Motor neuron (in vitro differentiated cells): ENCODE results near the gene PPP1R9B. TPM values are rescaled to one million over a fixed set of nuclear protein-coding genes. Genes with fewer than 3 reads are reported as not detected.

Experiments
- ATAC-seq, 8 experiments: fragments of 200-7000 bp; cut with Tn5 transposase; replicated peaks in 6 of 8; 2 replicates each; pipeline ENCODE4 v1.8.0; 2021; ENCODE audit warnings: mild to moderate bottlenecking in 8 of 8, moderate library complexity in 8 of 8
- H3K27ac ChIP-seq, 2 donors: fragments of 250-450 bp; sonication (Bioruptor Pico); 2 replicates each; pipeline ENCODE4 v1.9.0; 2021; ENCODE audit warnings: antibody characterized with exemption in 2 of 2, mild to moderate bottlenecking in 2 of 2, moderate library complexity in 1 of 2
- H3K4me1 ChIP-seq, 2 donors: fragments of 250-450 bp; sonication (Bioruptor Pico); replicated peaks in 1 of 2; 2 replicates each; pipeline ENCODE4 v1.6.1; 2021; ENCODE audit warnings: antibody characterized with exemption in 2 of 2, mild to moderate bottlenecking in 2 of 2, moderate library complexity in 1 of 2
- H3K4me3 ChIP-seq, 5 donors: fragments of 250-450 bp; sonication (Bioruptor Pico); 2 replicates each; pipeline ENCODE4 v1.9.0; 2021; ENCODE audit warnings: antibody characterized with exemption in 5 of 5, mild to moderate bottlenecking in 5 of 5, moderate library complexity in 4 of 5
- WGBS, 10 experiments: fragments of 450-650 bp; shearing (Covaris generic); methylation state at CpG; one replicate each; pipeline ENCODE4 v1.0.0; 2022; 5-methylcytosine and 5-hydroxymethylcytosine counted together
- in situ Hi-C, 9 experiments: fragments of 400-800 bp; cut with MboI; loops; one replicate each; pipeline ENCODE4 v1.15.0; 2021; ENCODE audit warnings: low sequenced_read_pairs in 9 of 9, low pct_unique_long_range_greater_than_20kb in 2 of 9; ENCODE audit not compliant: unreplicated experiment in 9 of 9
- total RNA-seq, 8 experiments: library from RNA; unstranded; fragments of 300-600 nt; gene quantifications; 2 replicates each; pipeline versions ENCODE4 v1.2.3 to v1.2.4, GENCODE V29; 2022

PPP1R9B gene
- total RNA-seq, 8 experiments from 2014 or later: 19.7 to 43.3 (median 29.6) TPM

GRCh38 chr17:50105811-50106210, 44.7 kb downstream of the PPP1R9B start:
- H3K27ac ChIP-seq: no peak overlapping the region
- H3K4me3 ChIP-seq: no peak overlapping the region
- no peak for ATAC-seq
- peaks cover 15 to 24% of the 10 kb centered on the region in 2 donors for H3K4me1 ChIP-seq
- WGBS, 10 experiments: 85 to 98% (median 92%) methylated on average over 3 to 9 of the region's 21 CpGs; no CpG with 5 or more reads in 6 of the 10 experiments
- in situ Hi-C loops: no loop called here

GRCh38 chr17:50103941-50104340, 46.5 kb downstream of the PPP1R9B start:
- in situ Hi-C loops: no loop called here
- Histone ChIP-seq H3K4me1 (peaks cover 20 to 27% of the 10 kb centered on the region in 2 donors), H3K27ac (no peak overlapping the region), H3K4me3 (no peak overlapping the region)
- ATAC-seq: no peak
- WGBS, 10 experiments: 20 to 79% (median 68%) methylated on average over 1 to 2 of the region's 5 CpGs; no CpG with 5 or more reads in 6 of the 10 experiments

DNA sequence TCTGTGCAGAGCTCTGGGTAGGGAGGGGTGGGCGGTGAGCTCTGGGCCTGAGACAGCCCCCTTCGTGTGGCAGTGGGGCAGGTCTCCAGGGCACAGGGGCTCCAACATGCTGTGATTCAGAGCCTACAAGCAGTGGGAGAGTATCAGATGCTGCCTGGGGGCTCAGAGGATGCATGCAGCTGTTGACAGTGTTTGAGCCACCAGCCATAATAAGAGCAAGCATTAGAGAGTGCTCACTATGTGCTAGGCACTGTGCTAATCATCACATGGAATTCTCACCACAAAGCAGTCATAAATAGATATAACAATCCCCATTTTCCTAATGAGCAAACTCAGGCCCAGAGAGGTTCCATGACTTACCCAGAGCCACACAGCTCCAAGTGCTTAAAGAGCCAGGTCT, 47.2 kb downstream of the PPP1R9B start:
- H3K27ac ChIP-seq: no peak overlapping the region
- peaks cover 20 to 27% of the 10 kb centered on the region in 2 donors for H3K4me1 ChIP-seq
- WGBS, 10 experiments: 40% methylated on average over 1 of the region's 2 CpGs; no CpG with 5 or more reads in 9 of the 10 experiments
- H3K4me3 ChIP-seq: no peak overlapping the region
- in situ Hi-C loops: no loop called here
- ATAC-seq: no peak

DNA sequence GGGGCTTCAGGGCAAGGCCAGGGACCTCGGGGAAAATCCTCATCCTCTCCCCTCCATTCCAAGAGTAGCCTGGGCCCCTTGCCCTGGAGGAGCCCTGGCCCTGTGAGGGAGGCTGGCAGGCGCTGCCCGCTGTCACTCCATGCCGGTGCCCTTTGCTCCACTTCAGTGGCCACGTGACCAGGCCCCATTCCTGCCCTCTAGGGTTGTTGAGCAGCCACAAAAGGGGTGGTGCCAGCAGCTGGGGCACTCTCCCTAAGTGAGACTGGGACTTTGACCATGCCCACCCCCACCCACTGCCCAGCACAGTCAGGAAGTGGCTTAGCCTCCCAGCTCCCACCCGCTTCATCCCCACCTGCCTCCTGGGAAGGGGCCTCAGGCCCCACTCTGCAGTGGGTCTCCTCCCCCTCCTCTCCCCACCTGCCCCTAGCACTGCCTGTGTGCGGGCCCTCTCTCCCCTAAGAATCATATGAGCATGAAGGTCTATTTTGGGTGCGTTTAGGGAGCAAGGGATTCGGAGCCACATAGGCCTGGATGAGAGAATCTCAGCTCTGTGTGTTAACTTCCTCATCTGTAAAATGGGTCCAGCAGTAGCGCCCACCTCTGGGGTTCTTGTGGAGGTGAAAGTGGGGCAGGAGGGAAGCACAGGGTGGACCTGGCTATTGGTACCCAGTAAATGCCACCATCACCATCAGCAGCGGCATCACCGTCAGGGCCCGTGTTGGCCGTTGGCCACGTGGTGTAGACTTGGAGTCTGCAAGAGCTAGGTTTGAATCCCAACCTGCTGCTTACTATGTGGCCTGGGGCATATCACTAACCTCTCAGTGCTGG, 48.1 kb downstream of the PPP1R9B start:
- 13 to 100% (median 80%) methylated on average over 1 to 5 of the region's 15 CpGs; no CpG with 5 or more reads in 5 of the 10 experiments for WGBS, 10 experiments
- no peak overlapping the region for H3K4me3 ChIP-seq
- in situ Hi-C loops: no loop called here
- peaks cover 20 to 27% of the 10 kb centered on the region in 2 donors for H3K4me1 ChIP-seq
- H3K27ac ChIP-seq: peak overlapping the region; percentile 57 to 71
- ATAC-seq: peak in 5 of 8 experiments; percentile 12 to 33 (median 21)

DNA sequence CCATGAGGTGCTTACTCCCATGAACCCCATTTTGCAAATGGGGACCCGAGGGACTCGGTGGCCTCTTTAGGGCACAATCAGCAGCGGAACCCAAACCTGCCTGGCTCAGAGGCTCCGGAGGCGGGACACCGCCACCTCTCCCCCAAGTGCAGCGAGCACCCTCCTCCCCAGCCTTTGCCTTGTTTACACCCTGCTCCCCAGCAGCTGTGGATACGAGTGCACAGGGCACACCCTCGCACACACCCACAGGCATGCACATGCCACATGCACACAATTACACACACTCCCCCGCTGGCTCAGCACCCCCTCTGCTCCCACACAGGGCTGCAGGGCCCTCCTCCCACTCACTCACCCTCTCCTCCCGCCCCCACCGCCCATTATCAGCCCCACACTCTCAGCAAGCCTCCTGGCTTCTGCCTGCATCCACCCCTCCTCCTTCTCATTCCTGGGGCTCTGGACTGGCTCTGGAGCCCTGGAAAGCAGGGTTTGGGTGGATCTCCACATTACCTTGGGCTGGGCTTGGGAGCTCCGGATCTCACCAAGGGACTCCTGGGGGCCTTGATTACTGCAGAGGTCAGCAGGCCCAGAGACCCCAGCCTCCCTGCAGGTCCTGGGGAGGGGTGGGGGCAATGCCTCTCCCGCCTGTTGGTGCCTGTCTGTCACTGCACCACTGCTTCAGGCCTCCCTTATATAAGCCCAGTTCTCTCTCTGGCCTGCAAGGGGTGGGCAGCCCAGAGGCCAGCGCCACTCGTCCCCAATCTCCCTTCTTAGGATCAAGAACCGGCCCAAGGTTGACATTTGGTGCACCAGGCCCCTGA, 48.9 kb downstream of the PPP1R9B start:
- Histone ChIP-seq H3K27ac (peak overlapping the region; percentile 57 to 71), H3K4me3 (peak overlapping the region in 1 of 5 donors; percentile 6), H3K4me1 (peaks cover 20 to 27% of the 10 kb centered on the region in 2 donors)
- 0% methylated on average over 1 of the region's 17 CpGs; no CpG with 5 or more reads in 9 of the 10 experiments for WGBS, 10 experiments
- ATAC-seq: peak; percentile 81 to 97 (median 92)
- in situ Hi-C loops: no loop called here

- Histone ChIP-seq H3K4me3 (peak overlapping the region in 1 of 5 donors; percentile 6), H3K4me1 (peaks cover 23 to 32% of the 10 kb centered on the region in 2 donors), H3K27ac (peak overlapping the region; percentile 57 to 71)
- ATAC-seq: peak; percentile 53 to 73 (median 62)
- in situ Hi-C loops: no loop called here
- 0 to 54% (median 27%) methylated on average over 1 to 12 of the region's 15 CpGs; no CpG with 5 or more reads in 3 of the 10 experiments for WGBS, 10 experiments
These were observed 49.5 kb downstream of the PPP1R9B start for GRCh38 chr17:50100921-50101345.

DNA sequence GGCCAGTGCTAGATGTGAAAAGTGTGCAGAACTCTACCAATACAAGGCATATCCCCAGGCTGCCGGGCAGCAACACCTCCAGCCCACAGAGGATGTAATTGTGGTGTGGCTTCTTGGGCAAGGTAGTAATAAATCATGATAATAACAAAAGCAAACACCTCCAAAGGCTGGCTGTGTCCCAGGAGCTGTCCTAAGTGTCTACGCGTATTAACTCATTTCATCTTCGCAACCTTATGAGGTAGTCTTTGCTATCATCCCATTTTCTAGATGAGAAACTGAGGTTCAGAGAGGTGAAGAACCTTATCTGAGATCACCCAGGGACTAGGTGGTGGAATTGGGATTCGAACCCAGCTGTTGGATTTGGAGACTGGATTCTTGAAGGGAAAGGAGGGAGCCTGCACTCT, 50.0 kb downstream of the PPP1R9B start:
- 10 to 100% (median 70%) methylated on average over 1 to 5 of the region's 5 CpGs; no CpG with 5 or more reads in 3 of the 10 experiments for WGBS, 10 experiments
- Histone ChIP-seq H3K27ac (peak overlapping the region in 1 of 2 donors; percentile 71), H3K4me1 (peaks cover 26 to 36% of the 10 kb centered on the region in 2 donors), H3K4me3 (no peak overlapping the region)
- in situ Hi-C loops: no loop called here
- no peak for ATAC-seq

GRCh38 chr17:50099003-50099402, 51.5 kb downstream of the PPP1R9B start:
- 33 to 74% (median 60%) methylated on average over 1 to 5 of the region's 5 CpGs; no CpG with 5 or more reads in 5 of the 10 experiments for WGBS, 10 experiments
- ATAC-seq: no peak
- no peak overlapping the region for H3K27ac ChIP-seq
- no peak overlapping the region for H3K4me3 ChIP-seq
- in situ Hi-C loops: no loop called here
- peaks cover 31 to 39% of the 10 kb centered on the region in 2 donors for H3K4me1 ChIP-seq

DNA sequence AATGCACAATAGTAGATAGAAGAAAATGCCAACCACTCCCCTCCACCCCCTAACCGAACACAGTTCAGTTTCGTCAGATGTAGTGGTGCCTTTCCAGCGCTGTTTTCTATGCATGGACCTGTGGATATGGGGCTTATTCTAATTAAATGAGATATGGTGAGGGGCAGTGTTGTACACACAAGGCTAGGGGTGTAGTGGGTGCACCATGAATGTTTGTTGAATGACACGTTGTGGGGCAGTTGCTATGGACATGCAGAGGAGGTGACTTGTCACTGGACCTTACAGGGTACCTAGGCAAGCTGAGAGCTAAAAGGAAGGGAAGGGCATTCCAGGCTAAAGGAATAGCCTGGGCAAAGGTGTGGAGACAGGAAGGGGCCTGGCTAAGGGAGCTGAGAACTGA, 51.9 kb downstream of the PPP1R9B start:
- Histone ChIP-seq H3K4me3 (no peak overlapping the region), H3K27ac (no peak overlapping the region), H3K4me1 (peaks cover 32 to 41% of the 10 kb centered on the region in 2 donors)
- no peak for ATAC-seq
- 40 to 100% (median 57%) methylated on average over 1 to 4 of the region's 4 CpGs; no CpG with 5 or more reads in 1 of the 10 experiments for WGBS, 10 experiments
- in situ Hi-C loops: no loop called here

DNA sequence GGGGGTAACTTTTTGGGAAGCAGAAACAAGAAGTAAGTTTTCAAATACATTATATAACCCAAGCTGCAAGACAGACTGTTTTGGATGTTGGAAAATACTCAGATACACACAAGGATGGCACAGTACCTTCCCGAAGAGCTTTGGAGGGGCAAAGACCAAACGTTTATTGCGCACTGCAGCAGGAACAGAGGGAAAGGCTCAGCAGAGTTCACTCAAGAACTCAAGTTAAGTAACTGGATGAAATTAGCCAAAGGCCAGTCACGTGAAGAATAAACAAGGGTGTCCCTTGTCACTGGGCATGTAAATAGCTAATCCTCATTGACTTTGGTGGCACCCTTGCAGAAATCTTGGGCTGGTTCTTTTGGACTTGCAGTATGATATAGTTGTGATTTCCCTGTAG, 52.6 kb downstream of the PPP1R9B start:
- WGBS, 10 experiments: 40 to 100% (median 73%) methylated on average over 1 to 4 of the region's 4 CpGs; no CpG with 5 or more reads in 2 of the 10 experiments
- in situ Hi-C loops: no loop called here
- peaks cover 32 to 41% of the 10 kb centered on the region in 2 donors for H3K4me1 ChIP-seq
- H3K27ac ChIP-seq: no peak overlapping the region
- no peak for ATAC-seq
- no peak overlapping the region for H3K4me3 ChIP-seq

DNA sequence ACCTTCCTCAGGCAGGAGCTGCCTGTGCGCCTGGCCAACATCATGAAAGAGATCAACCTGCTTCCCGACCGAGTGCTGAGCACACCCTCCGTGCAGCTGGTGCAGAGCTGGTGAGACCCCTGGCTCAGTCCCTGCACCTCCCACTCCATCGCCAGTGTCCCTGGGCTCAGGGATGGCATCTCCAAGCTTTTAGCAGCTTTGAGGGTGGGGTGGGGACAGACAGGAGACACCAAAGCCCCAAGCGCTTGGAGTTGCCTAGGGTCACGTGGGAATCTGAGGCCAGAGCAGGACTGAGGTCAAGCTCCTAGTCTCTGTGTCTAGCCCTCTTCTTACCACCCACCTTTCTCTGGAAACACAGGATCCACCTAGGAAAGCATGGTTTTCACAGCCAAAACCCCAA, 53.0 kb downstream of the PPP1R9B start:
- no peak overlapping the region for H3K4me3 ChIP-seq
- H3K27ac ChIP-seq: no peak overlapping the region
- in situ Hi-C loops: no loop called here
- WGBS, 10 experiments: 90 to 93% methylated on average over 2 of the region's 7 CpGs; no CpG with 5 or more reads in 8 of the 10 experiments
- peaks cover 32 to 40% of the 10 kb centered on the region in 2 donors for H3K4me1 ChIP-seq
- ATAC-seq: no peak

DNA sequence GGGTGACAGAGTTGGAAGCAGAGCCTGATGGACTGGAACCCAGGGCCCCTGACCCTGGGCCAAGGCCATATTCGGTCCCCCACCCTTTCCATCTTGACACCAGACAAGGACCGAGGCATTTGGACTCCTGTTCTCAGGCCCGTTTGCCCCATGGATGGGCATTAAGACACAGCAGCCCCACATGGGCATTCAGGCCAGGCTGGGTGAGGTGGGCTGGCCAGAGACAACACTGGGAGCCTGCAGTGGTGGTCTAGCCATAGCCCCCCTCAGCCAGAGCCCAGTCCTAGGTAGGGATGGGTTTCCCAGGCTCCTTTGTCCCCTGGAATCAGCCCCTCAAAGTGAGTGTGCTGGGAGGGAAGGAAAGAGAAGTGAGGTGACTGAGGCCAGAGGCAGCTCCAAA, 53.7 kb downstream of the PPP1R9B start:
- WGBS, 10 experiments: 47 to 85% (median 52%) methylated on average over 2 to 3 of the region's 3 CpGs; no CpG with 5 or more reads in 7 of the 10 experiments
- H3K4me3 ChIP-seq: no peak overlapping the region
- H3K27ac ChIP-seq: no peak overlapping the region
- in situ Hi-C loops: no loop called here
- H3K4me1 ChIP-seq: peaks cover 28 to 33% of the 10 kb centered on the region in 2 donors
- ATAC-seq: no peak

- no peak for ATAC-seq
- no peak overlapping the region for H3K27ac ChIP-seq
- in situ Hi-C loops: no loop called here
- peak overlapping the region; percentile 60 to 94 (median 82) for H3K4me3 ChIP-seq
- 80% methylated on average over 1 of the region's 6 CpGs; no CpG with 5 or more reads in 9 of the 10 experiments for WGBS, 10 experiments
- H3K4me1 ChIP-seq: peaks cover 21 to 26% of the 10 kb centered on the region in 2 donors
These were observed 54.4 kb downstream of the PPP1R9B start for GRCh38 chr17:50096092-50096491.
